Endodermal cell (in vitro differentiated cells): ENCODE results near the gene SMARCE1. TPM values are rescaled to one million over a fixed set of nuclear protein-coding genes. Genes with fewer than 3 reads are reported as not detected.

Experiments
- DNase-seq: peaks from one replicate; pipeline ENCODE4 v3.0.0-alpha.2; 2017
- H3K27ac ChIP-seq: 2 replicates; pipeline ENCODE4 v1.5.1; 2013; ENCODE audit warnings: mild to moderate bottlenecking, low read depth, low read length, moderate library complexity
- H3K27me3 ChIP-seq: 2 replicates; pipeline ENCODE4 v1.6.1; 2013; ENCODE audit warnings: mild to moderate bottlenecking, low read length, moderate library complexity; ENCODE audit not compliant: insufficient read depth, control insufficient read depth, poor library complexity, severe bottlenecking
- H3K36me3 ChIP-seq: 2 replicates; pipeline ENCODE4 v1.7.0; 2013; ENCODE audit warnings: mild to moderate bottlenecking, low read length, moderate library complexity; ENCODE audit not compliant: control insufficient read depth, insufficient read depth
- H3K4me1 ChIP-seq: one replicate; pipeline ENCODE4 v1.7.0; 2013; ENCODE audit warnings: low read length; ENCODE audit not compliant: control insufficient read depth, insufficient read depth
- H3K4me3 ChIP-seq: 2 replicates; pipeline ENCODE4 v1.5.1; 2013; ENCODE audit warnings: mild to moderate bottlenecking, low read length, moderate library complexity
- H3K9ac ChIP-seq: 2 replicates; pipeline ENCODE4 v1.6.1; 2013; ENCODE audit warnings: mild to moderate bottlenecking, low read length, moderate library complexity; ENCODE audit not compliant: poor library complexity, severe bottlenecking; ENCODE audit errors: extremely low read depth
- H3K9me3 ChIP-seq: 2 replicates; pipeline ENCODE4 v1.6.1; 2013; ENCODE audit warnings: mild to moderate bottlenecking, low read length, moderate library complexity; ENCODE audit not compliant: control insufficient read depth
- H3K27ac Mint-ChIP-seq: 2 replicates; pipeline ENCODE4 v1.8.0; 2020; ENCODE audit warnings: mixed read lengths
- H3K27me3 Mint-ChIP-seq: 2 replicates; pipeline ENCODE4 v1.8.0; 2021; ENCODE audit warnings: mild to moderate bottlenecking, mixed read lengths; ENCODE audit not compliant: insufficient read depth
- H3K36me3 Mint-ChIP-seq: 2 replicates; pipeline ENCODE4 v1.8.0; 2020; ENCODE audit warnings: low read depth, mixed read lengths
- H3K4me1 Mint-ChIP-seq: 2 replicates; pipeline ENCODE4 v1.8.0; 2020; ENCODE audit warnings: mixed read lengths
- H3K4me3 Mint-ChIP-seq: 2 replicates; pipeline ENCODE4 v1.8.0; 2020; ENCODE audit warnings: mild to moderate bottlenecking, moderate library complexity, mixed read lengths
- H3K9me3 Mint-ChIP-seq: 2 replicates; pipeline ENCODE4 v1.8.0; 2020; ENCODE audit warnings: mild to moderate bottlenecking, mixed read lengths
- WGBS, 2 experiments: methylation state at CpG; one replicate each; pipeline versions ENCODE4 v1.1.5 to v1.1.7; 2013; ENCODE audit warnings: missing lambda C conversion rate in 2 of 2, mixed read lengths in 1 of 2; ENCODE audit not compliant: insufficient coverage in 1 of 2, insufficient read length in 1 of 2; 5-methylcytosine and 5-hydroxymethylcytosine counted together
- total RNA-seq, 2 donors: library from RNA; stranded (reverse); fragmentation: NEBNext Ultra II Directional in 1 of 2; extraction: Animal tissue kit (Norgen Biotek cat#: 25700) in 1 of 2; gene quantifications; 2 replicates in 1 of 2; 3 replicates in 1 of 2; pipeline ENCODE4 v1.2.1, GENCODE V29; 2021
- TF ChIP-seq, protein P1 (sequence below): fragments of 200-600 bp; sonication (generic); conservative IDR thresholded peaks from 2 replicates; pipeline ENCODE4 v1.5.0; 2021; ENCODE audit warnings: antibody characterized with exemption, mild to moderate bottlenecking

Gene SMARCE1
- total RNA-seq, 2 donors from 2014 or later, result 156 to 191 TPM

DNA sequence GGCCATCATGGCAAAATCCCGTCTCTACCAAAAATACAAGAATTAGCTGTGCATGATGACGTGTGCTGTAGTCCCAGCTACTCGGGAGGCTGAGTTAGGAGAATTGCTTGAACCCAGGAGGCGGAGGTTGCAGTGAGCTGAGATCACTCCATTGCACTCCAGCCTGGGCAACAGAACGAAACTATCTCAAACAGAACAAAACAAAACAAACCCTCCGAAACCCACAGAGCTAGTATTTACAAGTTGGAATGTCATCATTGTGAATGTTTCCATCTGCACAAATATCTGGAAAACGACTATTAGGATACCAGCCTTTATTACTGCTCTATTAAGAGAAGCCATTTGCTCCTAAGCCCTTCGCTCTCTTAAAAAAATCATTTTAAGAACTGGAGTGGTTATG lies 26.0 kb downstream of the SMARCE1 start:
- TF ChIP-seq, protein P1, sequence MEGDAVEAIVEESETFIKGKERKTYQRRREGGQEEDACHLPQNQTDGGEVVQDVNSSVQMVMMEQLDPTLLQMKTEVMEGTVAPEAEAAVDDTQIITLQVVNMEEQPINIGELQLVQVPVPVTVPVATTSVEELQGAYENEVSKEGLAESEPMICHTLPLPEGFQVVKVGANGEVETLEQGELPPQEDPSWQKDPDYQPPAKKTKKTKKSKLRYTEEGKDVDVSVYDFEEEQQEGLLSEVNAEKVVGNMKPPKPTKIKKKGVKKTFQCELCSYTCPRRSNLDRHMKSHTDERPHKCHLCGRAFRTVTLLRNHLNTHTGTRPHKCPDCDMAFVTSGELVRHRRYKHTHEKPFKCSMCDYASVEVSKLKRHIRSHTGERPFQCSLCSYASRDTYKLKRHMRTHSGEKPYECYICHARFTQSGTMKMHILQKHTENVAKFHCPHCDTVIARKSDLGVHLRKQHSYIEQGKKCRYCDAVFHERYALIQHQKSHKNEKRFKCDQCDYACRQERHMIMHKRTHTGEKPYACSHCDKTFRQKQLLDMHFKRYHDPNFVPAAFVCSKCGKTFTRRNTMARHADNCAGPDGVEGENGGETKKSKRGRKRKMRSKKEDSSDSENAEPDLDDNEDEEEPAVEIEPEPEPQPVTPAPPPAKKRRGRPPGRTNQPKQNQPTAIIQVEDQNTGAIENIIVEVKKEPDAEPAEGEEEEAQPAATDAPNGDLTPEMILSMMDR, result no peak
- H3K4me3 Mint-ChIP-seq, result no peak overlapping the region
- no peak overlapping the region for H3K4me3 ChIP-seq
- no peak overlapping the region for H3K27ac Mint-ChIP-seq
- H3K27ac ChIP-seq, result no peak overlapping the region
- H3K9me3 Mint-ChIP-seq, result no peaks in the 10 kb centered on the region
- WGBS, 2 experiments, result 93 to 98% methylated on average over 5 to 8 of the region's 8 CpGs
- no peaks in the 10 kb centered on the region for H3K9me3 ChIP-seq
- no peaks in the 10 kb centered on the region for H3K36me3 ChIP-seq
- no peaks in the 10 kb centered on the region for H3K27me3 ChIP-seq
- no peak overlapping the region for H3K9ac ChIP-seq
- H3K27me3 Mint-ChIP-seq, result peaks cover 8% of the 10 kb centered on the region
- H3K4me1 Mint-ChIP-seq, result peaks cover 19% of the 10 kb centered on the region
- H3K36me3 Mint-ChIP-seq, result peaks cover 1% of the 10 kb centered on the region
- peaks cover 12% of the 10 kb centered on the region for H3K4me1 ChIP-seq
- no peak for DNase-seq

DNA sequence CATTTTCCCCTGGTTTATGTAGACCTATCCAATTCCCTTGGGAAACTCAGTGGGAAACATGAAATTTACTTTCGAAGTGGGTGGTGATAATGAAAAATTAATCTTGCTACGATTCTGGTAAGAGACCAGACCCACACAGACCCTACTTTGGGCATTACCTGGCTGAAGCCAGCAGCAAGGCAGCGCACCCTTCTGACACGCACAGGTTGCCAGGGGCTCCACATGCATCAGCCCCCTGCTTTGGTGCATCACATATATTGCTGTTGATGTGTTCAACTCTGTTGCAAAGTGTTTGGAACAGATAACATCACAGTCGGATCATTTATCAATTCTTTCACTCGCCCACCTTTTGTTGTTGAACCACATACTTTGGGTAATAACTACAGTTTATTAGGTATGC lies 26.6 kb downstream of the SMARCE1 start:
- no peak for DNase-seq
- peaks cover 8% of the 10 kb centered on the region for H3K27me3 Mint-ChIP-seq
- peaks cover 1% of the 10 kb centered on the region for H3K36me3 Mint-ChIP-seq
- H3K4me3 Mint-ChIP-seq, result no peak overlapping the region
- Histone ChIP-seq H3K36me3 (no peaks in the 10 kb centered on the region), H3K4me1 (peaks cover 12% of the 10 kb centered on the region), H3K9me3 (no peaks in the 10 kb centered on the region), H3K9ac (no peak overlapping the region), H3K27me3 (no peaks in the 10 kb centered on the region), H3K27ac (no peak overlapping the region), H3K4me3 (no peak overlapping the region)
- TF ChIP-seq, protein P1, result no peak
- 94 to 96% methylated on average over 6 of the region's 6 CpGs for WGBS, 2 experiments
- no peaks in the 10 kb centered on the region for H3K9me3 Mint-ChIP-seq
- peaks cover 19% of the 10 kb centered on the region for H3K4me1 Mint-ChIP-seq
- H3K27ac Mint-ChIP-seq, result no peak overlapping the region

DNA sequence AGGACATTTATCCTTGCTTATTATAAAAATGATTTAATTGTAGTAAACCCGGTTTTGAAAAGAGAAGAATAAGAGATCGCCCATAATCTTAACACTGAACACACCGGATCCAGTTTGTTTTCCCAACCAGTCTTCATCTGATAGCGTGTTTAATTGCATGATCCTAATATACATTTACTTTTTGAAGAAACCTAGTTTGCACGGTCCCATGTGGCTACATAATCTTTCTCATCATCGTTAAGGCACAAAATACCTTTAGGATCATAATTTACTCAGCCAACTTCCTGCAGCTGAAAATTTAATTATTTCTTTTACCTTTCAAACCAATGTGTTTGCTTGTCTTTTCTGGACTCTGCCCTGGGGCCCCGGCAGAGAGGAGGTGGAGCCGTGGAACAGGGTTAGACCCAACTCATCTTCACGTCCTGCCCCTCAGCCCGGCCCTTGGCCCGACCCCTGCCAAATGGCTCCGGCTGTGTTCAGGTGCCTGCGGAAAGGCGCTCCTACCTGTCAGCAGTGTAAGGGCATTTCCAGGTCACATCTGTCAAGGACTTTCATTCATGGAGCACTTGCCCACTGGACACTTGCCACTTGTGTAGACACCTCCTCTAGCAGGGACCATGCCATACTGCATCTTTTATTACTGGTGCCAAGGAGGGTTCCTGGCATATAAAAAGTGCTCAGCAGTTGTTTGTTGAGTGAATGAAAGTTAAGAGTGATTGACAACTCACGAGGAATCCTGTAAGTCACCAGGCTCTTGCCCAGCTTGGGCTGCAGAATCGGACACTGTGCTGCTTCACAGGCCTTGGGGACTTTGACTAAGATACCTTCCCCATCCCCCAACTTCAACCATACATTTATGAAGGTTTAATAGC lies 28.6 kb downstream of the SMARCE1 start:
- H3K9me3 Mint-ChIP-seq, result no peaks in the 10 kb centered on the region
- Histone ChIP-seq H3K4me3 (no peak overlapping the region), H3K9me3 (no peaks in the 10 kb centered on the region), H3K4me1 (peaks cover 5% of the 10 kb centered on the region), H3K27ac (no peak overlapping the region), H3K36me3 (no peaks in the 10 kb centered on the region), H3K27me3 (no peaks in the 10 kb centered on the region), H3K9ac (no peak overlapping the region)
- no peak for DNase-seq
- WGBS, 2 experiments, result 80 to 94% methylated on average over 8 to 16 of the region's 16 CpGs
- no peak overlapping the region for H3K27ac Mint-ChIP-seq
- TF ChIP-seq, protein P1, result no peak
- H3K4me3 Mint-ChIP-seq, result no peak overlapping the region
- peaks cover 18% of the 10 kb centered on the region for H3K4me1 Mint-ChIP-seq
- H3K36me3 Mint-ChIP-seq, result no peaks in the 10 kb centered on the region
- H3K27me3 Mint-ChIP-seq, result peaks cover 8% of the 10 kb centered on the region
